GM19463 (cell line): ENCODE measurements around the gene CST9.

Experiments used
- ATAC-seq: cut with Tn5 transposase; IDR thresholded peaks from one replicate; pipeline ENCODE4 v1.9.1; 2021; ENCODE audit warnings: mild to moderate bottlenecking, moderate library complexity; ENCODE audit not compliant: unreplicated experiment

CST9 gene, protein sequence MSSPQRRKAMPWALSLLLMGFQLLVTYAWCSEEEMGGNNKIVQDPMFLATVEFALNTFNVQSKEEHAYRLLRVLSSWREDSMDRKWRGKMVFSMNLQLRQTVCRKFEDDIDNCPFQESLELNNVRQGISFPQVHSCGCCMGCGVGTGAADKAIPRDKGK

DNA sequence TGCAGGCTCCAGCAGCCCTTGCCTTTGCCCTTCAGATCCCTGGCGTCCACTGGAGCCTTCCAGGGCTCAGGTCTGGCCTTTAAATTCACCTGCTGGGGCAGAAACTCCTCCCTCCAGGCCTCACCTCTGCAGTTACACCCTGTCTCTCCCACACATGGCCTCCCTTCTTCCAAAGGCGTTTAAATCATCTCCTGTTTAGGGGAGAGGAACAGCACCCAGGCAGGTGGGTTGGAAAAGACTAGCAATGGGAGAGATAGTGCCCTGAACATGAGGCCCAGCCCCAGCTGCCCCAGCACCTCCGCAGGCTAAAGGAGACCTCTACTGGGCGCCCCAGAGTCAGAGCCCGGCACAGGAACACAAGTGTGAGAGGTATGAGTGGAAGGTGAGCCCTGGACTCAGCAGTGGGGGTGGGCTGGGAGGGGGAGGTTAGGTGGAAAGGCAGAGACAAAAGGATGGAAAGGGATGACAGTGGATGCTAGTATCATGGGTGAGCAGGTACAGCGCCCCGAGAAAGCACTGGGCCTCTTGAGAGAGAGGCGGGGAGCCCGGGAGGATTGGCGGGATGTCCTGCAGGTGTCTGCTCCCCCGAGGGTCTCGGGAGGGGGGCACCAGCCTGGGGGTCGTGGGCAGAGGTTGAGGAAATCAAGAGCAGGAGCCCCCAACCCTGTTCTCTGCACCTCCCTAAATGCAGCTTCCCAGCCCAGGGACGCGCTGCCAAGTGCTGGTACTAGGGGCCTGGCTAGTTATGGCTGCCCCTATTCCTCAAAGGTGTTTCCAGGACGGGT lies at the start of gene CST9:
Gene CST9 (minus strand): TSS at position 51 of the 785 bp plus-strand sequence. CDS start 53 bp downstream, outside the sequence.
- ATAC-seq: no peak

DNA sequence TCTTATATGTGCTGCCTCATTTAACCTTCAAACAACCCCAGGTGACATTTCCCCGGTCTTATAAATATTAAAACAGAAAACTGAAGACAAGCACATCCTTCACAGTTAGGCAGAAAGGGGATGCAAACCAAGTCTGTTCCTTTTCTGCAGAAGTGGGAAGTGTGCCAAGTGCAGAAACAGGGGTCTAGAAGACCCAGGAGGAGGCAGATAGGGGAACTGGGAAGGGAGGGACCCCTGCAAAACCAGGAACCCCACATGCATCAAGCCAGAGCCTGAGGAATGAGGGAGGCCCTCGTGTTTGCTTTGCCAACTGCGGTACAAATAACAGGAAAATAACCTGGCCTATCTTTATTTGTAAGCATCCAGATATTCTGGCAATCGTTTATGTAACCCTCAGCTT lies 49.0 kb upstream of the CST9 start:
- ATAC-seq: no peak

DNA sequence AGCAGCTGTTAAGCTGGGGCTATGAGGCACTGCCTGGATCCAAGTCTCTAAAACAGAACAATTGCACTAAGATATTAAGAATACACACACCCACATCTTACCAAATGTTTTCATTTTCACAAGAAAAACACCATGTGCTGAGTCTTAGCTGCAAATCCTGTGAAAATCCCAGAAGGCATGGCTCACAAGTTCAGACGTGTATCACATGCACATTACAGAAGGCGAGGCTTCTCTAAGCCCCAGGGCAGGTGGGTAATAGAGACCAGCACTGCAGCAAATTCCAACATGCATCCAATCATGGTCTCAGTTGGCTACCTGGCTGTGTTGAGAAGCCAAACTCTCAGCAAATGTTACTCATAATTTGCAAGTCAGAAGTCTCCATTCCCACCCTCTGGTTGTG lies 48.3 kb upstream of the CST9 start:
- no peak for ATAC-seq

DNA sequence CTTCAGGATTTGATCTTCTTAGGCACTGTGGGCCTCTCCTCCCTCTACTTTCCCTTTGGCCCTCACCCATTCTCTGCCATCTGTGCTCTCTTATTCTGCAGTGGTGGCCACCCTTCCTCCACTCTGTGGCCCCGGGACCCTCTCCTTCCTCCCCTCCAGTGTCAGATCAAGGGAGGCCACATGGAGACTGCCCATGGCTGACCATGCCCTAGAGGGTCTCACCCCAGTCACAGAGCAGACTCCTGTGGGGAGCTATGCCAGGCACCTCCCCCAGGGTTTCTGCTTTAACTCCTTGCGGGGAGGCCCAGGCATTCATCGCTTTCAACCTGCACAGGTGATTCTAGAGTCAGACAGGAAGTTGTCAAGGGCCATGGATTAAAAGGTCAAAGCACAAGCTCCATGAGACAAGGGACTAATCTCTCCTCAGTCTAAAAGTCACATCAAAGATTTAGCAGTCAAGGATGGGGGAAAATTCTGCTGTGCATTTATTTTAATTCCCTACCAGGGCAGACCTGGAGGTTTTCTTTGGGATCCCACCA lies 47.8 kb upstream of the CST9 start:
- no peak for ATAC-seq

DNA sequence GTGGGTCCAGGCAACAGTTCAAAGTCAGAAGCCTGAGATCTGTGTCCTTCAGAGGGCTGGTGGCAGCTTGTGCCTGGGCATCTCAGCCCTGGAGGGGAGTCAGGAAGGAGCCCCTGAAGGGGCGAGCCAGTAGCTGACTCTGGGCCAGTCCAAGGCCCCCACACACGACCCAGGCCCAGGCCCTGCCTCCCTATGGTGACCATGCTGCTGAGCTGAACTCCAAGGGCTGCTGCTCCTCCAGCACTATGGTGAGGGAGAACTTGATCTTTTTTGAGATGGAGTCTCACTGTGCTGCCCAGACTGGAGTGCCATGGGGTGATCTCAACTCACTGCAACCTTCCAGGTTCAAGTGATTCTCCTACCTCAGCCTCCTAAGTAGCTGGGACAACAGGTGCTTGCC lies 47.2 kb upstream of the CST9 start:
- no peak for ATAC-seq

DNA sequence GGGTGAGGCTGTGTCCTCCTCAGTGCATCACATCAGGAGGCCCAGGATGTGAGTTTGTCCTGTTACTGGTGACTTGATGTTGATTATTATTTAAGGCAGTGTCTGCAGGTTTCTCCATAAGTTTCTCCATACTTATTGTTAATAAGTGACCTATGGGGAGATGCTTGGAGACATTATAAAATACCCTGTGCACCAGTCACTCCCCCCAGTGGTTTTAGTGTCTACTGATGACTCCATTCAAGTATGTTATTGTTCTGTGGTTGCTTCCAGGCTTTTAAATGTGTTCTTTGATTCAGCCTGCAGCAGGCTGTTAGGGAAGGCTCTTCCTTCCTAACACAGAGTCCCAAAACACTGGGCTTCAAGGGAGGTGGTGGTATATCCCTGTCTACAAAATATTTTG lies 46.7 kb upstream of the CST9 start:
- no peak for ATAC-seq

DNA sequence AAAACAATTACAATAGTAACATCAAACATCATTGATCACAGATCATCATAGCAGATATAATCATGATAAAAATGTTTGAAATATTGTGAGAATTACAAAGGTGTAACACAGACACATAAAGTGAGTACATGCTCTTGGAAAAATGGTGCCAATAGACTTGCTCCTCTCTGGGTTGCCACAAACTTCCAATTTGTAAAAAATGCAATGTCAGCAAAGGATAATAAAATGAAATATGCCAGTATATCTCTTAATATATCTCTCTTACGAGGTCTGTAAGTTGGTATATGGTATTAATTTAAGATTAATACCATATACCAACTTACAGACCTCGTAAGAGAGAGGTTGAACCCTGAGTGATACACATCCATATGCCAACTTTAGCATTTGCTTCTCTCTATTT lies 45.4 kb upstream of the CST9 start:
- ATAC-seq: no peak

DNA sequence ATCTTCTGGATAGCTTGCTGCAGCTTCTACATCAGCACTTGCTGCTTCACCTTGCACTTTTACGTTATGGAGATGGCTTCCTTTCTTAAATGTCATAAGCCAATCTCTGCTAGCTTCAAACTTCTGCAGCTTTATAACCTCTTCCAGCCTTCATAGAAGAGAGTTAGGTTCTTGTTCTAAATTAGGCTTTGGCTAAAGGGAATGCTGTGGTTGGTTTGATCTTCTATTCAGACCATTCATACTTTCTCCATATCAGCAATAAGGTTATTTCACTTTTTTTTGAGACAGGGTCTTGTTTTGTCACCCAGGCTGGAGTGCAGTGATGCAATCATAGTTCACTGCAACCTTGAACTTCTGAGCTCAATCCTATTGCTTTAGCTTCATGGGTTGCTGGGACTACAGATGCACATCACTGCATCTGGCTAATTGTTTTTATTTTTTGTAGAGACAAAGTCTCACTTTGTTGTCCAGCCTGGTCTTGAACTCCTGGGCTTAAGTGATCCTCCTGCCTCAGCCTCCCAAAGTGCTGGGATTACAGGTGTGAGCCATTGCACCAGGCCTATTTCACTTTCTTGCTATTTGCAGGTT lies 44.2 kb upstream of the CST9 start:
- no peak for ATAC-seq

DNA sequence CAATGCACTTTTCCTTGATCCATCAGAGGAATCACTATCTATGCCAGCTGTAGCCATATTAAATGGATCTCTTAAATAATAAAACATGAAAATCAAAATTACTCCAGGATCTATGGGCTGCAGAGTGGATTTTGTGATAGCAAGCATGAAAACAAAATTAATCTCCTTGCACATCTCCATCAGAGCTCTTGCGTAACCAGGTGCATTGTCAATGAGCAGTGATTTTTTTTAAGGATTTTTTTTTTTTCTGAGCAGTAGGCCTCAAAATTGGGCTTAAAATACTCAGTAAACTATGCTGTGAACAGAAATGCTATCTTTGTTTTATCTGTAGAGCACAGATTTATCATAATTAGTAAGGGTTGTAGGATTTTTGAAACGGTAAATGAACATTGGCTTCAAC lies 43.5 kb upstream of the CST9 start:
- ATAC-seq: no peak

DNA sequence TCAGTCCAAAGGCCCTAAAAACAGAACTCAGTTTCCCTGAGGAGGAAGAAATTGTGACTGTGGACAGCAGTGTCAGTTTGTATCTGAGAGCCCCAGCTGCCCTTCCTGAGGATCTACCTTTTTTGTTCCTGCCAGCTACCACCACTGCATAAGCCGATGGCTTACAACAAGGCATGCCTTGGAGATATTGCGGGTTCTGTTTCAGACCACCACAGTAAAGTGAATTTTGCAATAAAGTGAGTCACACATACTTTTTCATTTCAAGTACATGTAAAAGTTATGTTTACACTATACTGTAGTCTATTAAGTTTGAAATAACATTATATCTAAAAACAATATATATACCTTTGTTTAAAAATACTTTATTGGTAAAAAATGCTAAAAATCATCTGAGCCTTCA lies 41.6 kb upstream of the CST9 start:
- no peak for ATAC-seq

DNA sequence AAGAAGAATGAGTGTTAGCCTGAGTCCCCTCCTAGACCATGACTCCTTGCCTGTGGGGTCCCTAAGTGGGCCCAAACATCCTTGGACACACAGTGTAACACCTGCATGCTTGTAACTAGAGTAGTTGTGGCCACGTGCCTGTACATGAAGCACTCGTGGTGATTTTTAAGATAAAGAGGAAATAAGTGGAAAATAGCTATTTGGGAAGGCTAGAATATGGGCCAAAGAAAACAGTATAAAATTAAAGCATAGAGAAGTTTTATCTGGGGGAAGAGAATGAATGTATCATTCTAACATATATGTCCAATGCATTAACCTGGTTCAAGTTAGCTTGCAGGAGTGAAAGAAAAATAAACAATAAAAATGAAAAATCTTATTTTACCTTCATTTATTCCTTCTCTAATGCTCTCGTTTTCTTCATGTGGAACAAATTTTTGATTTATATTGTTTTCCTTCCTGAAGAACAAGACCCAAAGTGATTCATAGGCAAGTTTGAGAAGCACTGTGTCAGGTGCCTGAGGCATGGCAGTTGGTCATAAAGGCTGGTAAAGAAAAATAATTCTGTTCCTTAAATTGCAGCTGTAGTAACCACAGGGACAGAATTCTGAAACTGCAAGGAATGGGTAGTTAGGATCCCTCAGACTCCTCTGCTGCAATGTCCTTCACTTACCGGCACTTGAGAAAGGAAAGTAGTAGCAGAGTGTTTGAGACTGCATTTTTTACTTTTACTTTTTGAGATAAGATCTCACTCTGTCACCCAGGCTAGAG lies 40.6 kb upstream of the CST9 start:
- ATAC-seq: no peak

DNA sequence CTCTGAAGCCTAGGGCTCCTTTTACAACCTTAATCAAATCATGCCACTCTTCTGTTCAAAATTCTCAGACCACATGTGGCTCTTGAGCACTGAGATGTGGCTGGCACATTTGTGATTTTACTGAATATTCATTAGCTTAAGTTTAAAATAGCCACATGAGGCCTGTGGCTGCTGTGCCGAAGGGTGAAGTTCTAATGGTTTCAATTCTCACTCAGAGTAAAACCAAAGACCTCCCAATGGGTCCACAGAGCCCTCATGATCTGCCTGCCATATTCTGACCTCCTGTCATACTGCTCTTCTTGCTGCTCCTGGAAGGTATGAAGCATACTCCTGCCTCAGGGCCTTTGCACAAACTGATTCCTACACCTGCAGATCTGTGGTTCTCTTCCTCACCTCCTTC lies 39.9 kb upstream of the CST9 start:
- peak; percentile 44 for ATAC-seq

DNA sequence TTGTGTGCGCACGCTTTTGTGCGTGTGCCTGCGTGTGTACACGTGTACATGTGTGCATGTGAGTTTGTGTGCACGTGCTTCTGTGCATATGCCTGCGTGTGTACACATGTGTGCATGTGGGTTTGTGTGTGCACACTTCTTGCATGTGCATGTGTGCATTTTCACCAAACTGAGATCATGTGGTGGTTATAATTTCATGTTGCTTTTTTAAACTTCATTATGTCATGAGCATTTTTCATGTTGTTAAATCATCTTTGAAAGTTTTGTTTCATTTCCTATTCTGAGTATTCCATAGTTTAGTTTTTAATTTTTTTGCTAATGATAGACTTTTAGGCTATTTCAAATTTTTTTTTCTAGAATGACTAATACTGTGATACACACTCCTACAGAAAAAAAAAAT lies 38.4 kb upstream of the CST9 start:
- ATAC-seq: no peak

DNA sequence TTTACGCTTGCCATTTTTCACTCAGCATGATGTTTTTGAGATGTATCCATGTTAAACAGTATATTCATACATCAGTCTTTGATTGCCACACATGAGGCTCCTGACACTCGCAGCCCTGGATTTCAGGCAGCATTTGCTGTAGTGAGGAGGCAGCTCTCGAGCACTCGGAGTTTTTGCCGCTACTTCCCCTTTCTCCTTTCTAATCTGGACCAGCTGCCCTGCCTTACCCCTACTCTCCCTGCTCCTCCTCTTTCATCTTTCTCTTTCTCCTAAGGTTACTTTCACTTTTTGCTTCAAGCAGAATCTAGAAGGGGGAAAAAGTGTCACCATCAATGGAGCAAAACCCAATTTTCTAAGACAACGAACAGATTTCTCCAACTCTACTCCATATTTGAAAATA lies 37.9 kb upstream of the CST9 start:
- peak; percentile 41 for ATAC-seq

DNA sequence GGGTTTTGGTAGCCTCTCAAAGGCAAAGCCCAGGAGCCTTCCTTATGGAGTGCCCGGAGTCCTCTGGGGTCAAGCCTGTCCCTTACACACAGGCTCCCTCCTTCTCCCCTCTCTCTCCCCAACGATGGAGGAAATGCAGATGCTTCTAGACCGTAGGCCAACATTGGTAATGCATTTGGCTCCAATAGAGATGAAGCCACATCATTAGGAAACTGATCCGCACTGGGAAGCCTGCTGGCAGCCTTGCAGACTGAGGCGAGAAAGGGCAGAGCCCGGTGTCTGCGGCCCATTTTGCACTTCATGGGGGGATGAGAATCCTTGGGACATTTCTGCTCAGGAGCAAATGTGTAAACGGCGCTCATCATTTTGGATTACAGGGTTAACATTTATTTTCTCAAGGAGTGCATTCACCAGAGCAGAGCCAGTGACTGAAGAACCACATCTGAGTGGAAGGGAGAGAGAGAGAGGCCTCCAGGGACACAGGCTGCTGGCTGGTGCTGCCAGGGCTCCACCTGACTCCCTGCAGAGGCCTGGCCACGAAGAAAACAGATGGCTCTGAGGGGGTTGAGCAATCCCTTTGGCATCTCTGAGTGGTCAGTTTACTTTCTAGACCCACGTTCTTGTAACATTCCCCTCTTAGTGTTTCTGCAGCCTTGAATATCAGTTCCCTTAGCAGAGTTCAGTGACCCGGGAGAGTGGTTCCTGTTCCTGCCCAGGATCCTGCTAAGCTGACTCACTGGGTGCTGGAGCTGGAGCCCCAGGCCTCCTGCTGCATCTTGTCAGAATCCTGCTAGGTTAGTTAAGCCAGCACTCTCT lies 36.4 kb upstream of the CST9 start:
- no peak for ATAC-seq

DNA sequence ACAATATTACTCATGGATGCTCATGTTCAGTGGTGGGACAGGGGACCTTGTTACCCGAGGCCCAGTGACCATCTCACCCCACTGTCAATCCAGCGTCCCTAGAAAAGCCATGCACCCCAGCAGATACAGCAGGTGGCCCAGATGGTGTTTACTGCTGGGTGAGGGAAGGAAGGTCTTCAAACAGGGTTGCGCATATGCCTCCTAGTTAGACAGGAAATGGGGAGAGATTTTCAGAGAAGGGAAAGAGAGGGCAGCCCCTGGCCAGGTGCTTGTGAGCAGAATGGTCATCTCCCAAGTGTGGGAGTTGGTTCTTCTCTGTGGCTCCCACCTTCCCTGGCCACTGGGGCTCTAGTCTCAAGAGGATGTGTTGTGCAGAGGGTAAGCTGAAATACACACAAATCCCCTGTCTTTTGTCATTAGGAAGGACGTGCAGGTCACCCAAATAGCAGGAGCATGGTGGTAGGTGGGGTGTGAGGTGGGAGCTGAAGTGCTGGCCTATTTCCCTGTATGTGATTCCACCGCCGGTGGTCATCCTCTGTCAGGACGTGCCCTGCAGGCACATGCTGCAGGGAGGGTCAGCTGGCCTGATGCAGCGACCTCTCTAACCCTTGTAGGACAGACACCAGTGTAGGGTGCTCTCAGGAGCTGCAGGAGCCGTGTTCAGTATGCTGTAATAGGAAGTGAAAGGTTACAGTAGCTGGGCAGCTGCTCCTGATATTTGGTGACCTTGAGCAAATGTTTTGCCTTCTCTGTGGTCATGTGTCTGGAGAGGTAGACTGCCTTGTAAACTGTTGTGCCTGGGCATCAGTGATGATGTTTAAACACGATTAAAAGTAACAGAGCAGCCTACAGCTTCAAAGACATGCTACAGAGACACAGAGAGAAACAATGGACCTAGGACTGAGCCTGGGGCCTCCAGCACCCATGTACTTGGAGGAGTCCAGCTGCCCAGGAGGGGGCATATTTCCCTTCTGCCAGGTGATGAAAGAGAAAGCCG lies 35.3 kb upstream of the CST9 start:
- ATAC-seq: no peak

DNA sequence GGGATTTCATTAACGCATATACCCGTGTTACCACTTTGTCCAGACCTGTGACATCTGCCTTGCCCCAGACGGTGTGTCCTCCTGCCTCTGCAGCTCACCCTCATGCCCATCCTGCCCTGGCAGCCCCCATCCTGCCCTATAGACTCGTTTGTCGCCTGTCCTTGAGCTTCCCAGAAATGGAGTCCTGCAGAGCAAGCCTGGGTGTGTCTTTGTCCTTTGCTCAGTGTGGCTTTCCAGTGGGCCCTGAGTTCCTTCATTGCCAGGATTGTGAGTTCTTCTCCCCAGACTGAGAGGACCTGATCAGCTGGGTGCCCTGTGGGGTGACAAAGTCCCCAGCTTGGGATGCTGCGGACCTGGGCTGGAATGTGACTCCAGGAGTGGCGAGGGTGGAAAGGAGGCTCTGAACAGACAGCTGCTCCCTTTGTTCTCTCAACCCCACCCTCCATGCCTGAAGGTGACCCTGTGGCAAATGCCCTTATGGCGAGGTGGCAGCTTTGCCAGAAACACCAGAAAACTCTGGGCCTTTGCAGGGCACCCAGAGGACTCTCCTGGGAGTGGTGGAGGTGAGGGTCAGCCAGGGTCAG lies 34.4 kb upstream of the CST9 start:
- ATAC-seq: no peak

DNA sequence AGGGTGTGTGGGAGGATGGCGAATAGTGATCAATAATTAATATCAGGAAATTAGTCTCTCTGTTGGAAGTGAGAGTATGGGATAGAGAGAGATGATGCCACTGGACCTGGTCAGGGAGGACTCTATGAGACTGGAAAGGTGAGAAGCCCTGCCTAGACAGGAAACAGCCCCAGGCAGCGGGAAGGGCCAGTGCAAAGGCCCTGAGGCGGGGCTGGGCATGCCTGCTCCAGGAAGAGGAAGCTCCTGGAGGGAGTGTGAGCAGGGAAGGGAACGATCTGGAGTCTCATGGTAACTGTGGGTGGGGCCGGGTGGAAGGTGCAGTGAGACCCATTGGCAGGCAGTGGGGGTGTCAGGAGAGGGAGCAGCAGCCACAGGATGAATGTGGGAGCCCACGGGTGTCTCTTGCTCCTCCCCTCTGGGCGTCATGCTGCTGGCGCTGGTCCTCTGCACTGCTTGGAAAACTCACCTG lies 33.8 kb upstream of the CST9 start:
- ATAC-seq: no peak

DNA sequence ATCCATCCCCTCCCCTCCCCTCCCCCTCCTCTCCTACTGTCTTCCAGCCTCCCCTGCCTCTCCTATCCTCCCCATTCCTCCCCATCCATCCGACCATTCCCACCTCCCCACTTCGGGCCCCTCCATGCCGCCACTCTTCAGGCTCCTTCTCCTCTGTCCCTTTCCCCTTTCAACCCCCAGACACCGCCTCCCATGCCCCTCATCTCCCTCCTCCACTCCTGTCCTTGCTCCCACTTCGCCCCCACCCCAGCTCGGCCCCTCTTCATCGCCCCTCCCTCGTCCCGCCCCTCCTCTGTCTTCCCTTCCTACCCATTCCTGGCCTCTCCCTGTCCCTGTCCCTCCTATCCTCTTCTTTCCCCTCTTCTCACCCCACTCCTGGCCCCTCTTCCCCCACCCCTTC lies 32.6 kb upstream of the CST9 start:
- ATAC-seq: no peak
